WTC11 (cell line): ENCODE results near the gene SLC22A12. TPM values are rescaled to one million over a fixed set of nuclear protein-coding genes. Genes with fewer than 3 reads are reported as not detected.

Source experiments
- ATAC-seq: fragments of 200-7000 bp; cut with Tn5 transposase; 2 replicates; pipeline ENCODE4 v1.10.0; 2021; ENCODE audit warnings: mild to moderate bottlenecking, moderate library complexity
- CTCF ChIA-PET: fragments of 300-600 bp; sonication (Branson Sonifier 250); formaldehyde crosslinking; loops from one replicate; lab custom pipeline; 2021; ENCODE audit warnings: antibody characterized with exemption; lab: Charles Lee
- POLR2A ChIA-PET: fragments of 350-600 bp; sonication (Branson Sonifier 250); formaldehyde crosslinking; loops from one replicate; lab custom pipeline; 2021; ENCODE audit warnings: antibody characterized with exemption; lab: Charles Lee
- DNase-seq: peaks from one replicate; pipeline ENCODE4 v3.0.0; 2021; ENCODE audit warnings: low spot score
- H3K27ac Mint-ChIP-seq: 2 replicates; pipeline ENCODE4 v1.8.0; 2021; ENCODE audit warnings: mixed read lengths
- H3K27me3 Mint-ChIP-seq: 2 replicates; pipeline ENCODE4 v1.8.0; 2021; ENCODE audit warnings: low read depth, mild to moderate bottlenecking, moderate library complexity, mixed read lengths
- H3K36me3 Mint-ChIP-seq: 2 replicates; pipeline ENCODE4 v1.8.0; 2021; ENCODE audit warnings: mixed read lengths
- H3K4me1 Mint-ChIP-seq: 2 replicates; pipeline ENCODE4 v1.8.0; 2022; ENCODE audit warnings: mixed read lengths
- H3K4me3 Mint-ChIP-seq: 2 replicates; pipeline ENCODE4 v1.8.0; 2021; ENCODE audit warnings: mild to moderate bottlenecking, moderate library complexity, mixed read lengths
- H3K9me3 Mint-ChIP-seq: 2 replicates; pipeline ENCODE4 v1.8.0; 2021; ENCODE audit warnings: mixed read lengths
- CTCF ChIP-seq: fragments of 200-600 bp; IDR thresholded peaks from 2 replicates; pipeline ENCODE4 v1.8.0; 2022; ENCODE audit warnings: antibody characterized with exemption
- ETV6 ChIP-seq: sonication (generic); formaldehyde crosslinking; IDR thresholded peaks from 2 replicates; pipeline ENCODE4 v1.8.1; 2022; ENCODE audit warnings: mild to moderate bottlenecking, missing genetic modification reagents
- FOXJ3 ChIP-seq: sonication (generic); formaldehyde crosslinking; IDR thresholded peaks from 2 replicates; pipeline ENCODE4 v1.9.0; 2021; ENCODE audit warnings: missing genetic modification reagents, mild to moderate bottlenecking, borderline replicate concordance
- FOXP1 ChIP-seq: sonication (generic); formaldehyde crosslinking; IDR thresholded peaks from 2 replicates; pipeline ENCODE4 v1.8.0; 2022; ENCODE audit warnings: missing genetic modification reagents, mild to moderate bottlenecking, moderate library complexity, borderline replicate concordance
- JUN ChIP-seq: sonication (generic); formaldehyde crosslinking; IDR thresholded peaks from 2 replicates; pipeline ENCODE4 v1.8.0; 2023; ENCODE audit warnings: mild to moderate bottlenecking, missing genetic modification reagents
- KAT7 ChIP-seq: sonication (generic); formaldehyde crosslinking; IDR thresholded peaks from 2 replicates; pipeline ENCODE4 v1.8.1; 2023; ENCODE audit warnings: missing genetic modification reagents, mild to moderate bottlenecking, borderline replicate concordance
- PREB ChIP-seq: sonication (generic); formaldehyde crosslinking; IDR thresholded peaks from 2 replicates; pipeline ENCODE4 v1.8.1; 2022; ENCODE audit warnings: mild to moderate bottlenecking, missing genetic modification reagents, moderate library complexity, borderline replicate concordance
- RORB ChIP-seq: fragments of 250-450 bp; sonication (Bioruptor Pico); IDR thresholded peaks from 2 replicates; pipeline ENCODE4 v1.9.0; 2021; ENCODE audit warnings: mild to moderate bottlenecking
- SMAD4 ChIP-seq: sonication (generic); formaldehyde crosslinking; IDR thresholded peaks from 2 replicates; pipeline ENCODE4 v1.8.0; 2022; ENCODE audit warnings: mild to moderate bottlenecking, missing genetic modification reagents
- SP1 ChIP-seq: sonication (generic); formaldehyde crosslinking; conservative IDR thresholded peaks from 2 replicates; pipeline ENCODE4 v1.8.1; 2022; ENCODE audit warnings: missing genetic modification reagents
- STAT6 ChIP-seq: sonication (generic); formaldehyde crosslinking; conservative IDR thresholded peaks from 2 replicates; pipeline ENCODE4 v1.8.1; 2023; ENCODE audit warnings: mild to moderate bottlenecking, low read depth, missing genetic modification reagents, moderate library complexity
- TEAD4 ChIP-seq: sonication (generic); formaldehyde crosslinking; IDR thresholded peaks from 2 replicates; pipeline ENCODE4 v1.8.0; 2022; ENCODE audit warnings: mild to moderate bottlenecking, missing genetic modification reagents
- TP53 ChIP-seq: sonication (generic); formaldehyde crosslinking; IDR thresholded peaks from 2 replicates; pipeline ENCODE4 v1.8.1; 2023; ENCODE audit warnings: mild to moderate bottlenecking, missing genetic modification reagents
- ZBTB21 ChIP-seq: sonication (generic); formaldehyde crosslinking; IDR thresholded peaks from 2 replicates; pipeline ENCODE4 v1.8.1; 2023; ENCODE audit warnings: mild to moderate bottlenecking, missing genetic modification reagents, borderline replicate concordance
- ZNF121 ChIP-seq: sonication (generic); formaldehyde crosslinking; IDR thresholded peaks from 2 replicates; pipeline ENCODE4 v1.8.0; 2023; ENCODE audit warnings: missing genetic modification reagents
- ZNF263 ChIP-seq: sonication (generic); formaldehyde crosslinking; IDR thresholded peaks from 2 replicates; pipeline ENCODE4 v1.8.1; 2022; ENCODE audit warnings: low read depth, mild to moderate bottlenecking, moderate library complexity, missing genetic modification reagents
- ZNF317 ChIP-seq: sonication (generic); formaldehyde crosslinking; IDR thresholded peaks from 2 replicates; pipeline ENCODE4 v1.8.1; 2023; ENCODE audit warnings: low read depth, mild to moderate bottlenecking, moderate library complexity, missing genetic modification reagents, borderline replicate concordance
- total RNA-seq: library from RNA; stranded (reverse); gene quantifications from 3 replicates; pipeline ENCODE4 v1.2.3, GENCODE V29; 2021
- TF ChIP-seq, protein P1 (sequence below): sonication (generic); formaldehyde crosslinking; conservative IDR thresholded peaks from 2 replicates; pipeline ENCODE4 v1.8.1; 2022; ENCODE audit warnings: mild to moderate bottlenecking, missing genetic modification reagents
- TF ChIP-seq, protein P2 (sequence below): sonication (generic); formaldehyde crosslinking; IDR thresholded peaks from 2 replicates; pipeline ENCODE4 v1.8.1; 2023; ENCODE audit warnings: mild to moderate bottlenecking, missing genetic modification reagents, borderline replicate concordance
- TF ChIP-seq, protein P3 (sequence below): sonication (generic); formaldehyde crosslinking; IDR thresholded peaks from 2 replicates; pipeline ENCODE4 v1.8.1; 2023; ENCODE audit warnings: mild to moderate bottlenecking, missing genetic modification reagents, moderate library complexity

Gene SLC22A12
- total RNA-seq, 1 experiment from 2014 or later, result not detected

GRCh38 chr11:64586366-64586765 lies 4.7 kb upstream of the SLC22A12 start:
- H3K4me1 Mint-ChIP-seq, result no peaks in the 10 kb centered on the region
- no peak overlapping the region for H3K4me3 Mint-ChIP-seq
- CTCF ChIA-PET, result interaction anchor here (0.6 to 1.1 kb wide), 3 partner anchors 19 to 230 kb away, joined by 3 to 6 read pairs (median 4); no protein-coding TSS in a partner anchor
- H3K36me3 Mint-ChIP-seq, result peaks cover 8% of the 10 kb centered on the region; the same call in 1 of the 2 replicates
- no peak overlapping the region for H3K27ac Mint-ChIP-seq
- TF ChIP-seq CTCF, result no peak
- TF ChIP-seq ZNF121 (CRISPR knock-in tag), result no peak
- TF ChIP-seq, all 79 proteins: peak for 0
- DNase-seq (no peak), ATAC-seq (no peak)
- Mint-ChIP-seq H3K9me3 (peaks cover 19% of the 10 kb centered on the region), H3K27me3 (peaks cover 15% of the 10 kb centered on the region)
- POLR2A ChIA-PET, result no interaction called here

DNA sequence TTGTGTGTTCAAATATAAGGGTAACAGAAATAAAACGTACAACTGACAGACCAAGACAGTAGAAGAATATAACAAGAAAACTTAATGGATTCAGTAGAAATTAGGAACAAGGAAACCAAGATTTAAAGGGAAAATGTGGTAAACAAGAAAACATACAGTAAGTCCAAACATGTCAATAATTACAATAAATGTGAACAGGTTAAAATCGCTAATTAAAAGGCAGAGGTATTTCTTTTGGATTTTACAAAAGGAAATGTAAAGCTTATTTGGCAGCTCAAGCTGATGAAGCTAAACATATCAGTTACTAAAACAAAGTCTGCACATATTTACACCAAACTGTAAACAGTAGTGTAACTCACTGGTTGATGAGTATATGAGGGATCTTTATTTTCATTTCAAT lies 2.3 kb upstream of the SLC22A12 start:
- Mint-ChIP-seq H3K27me3 (peaks cover 15% of the 10 kb centered on the region), H3K27ac (no peak overlapping the region), H3K36me3 (peaks cover 8% of the 10 kb centered on the region; the same call in 1 of the 2 replicates), H3K9me3 (peaks cover 19% of the 10 kb centered on the region), H3K4me1 (no peaks in the 10 kb centered on the region), H3K4me3 (no peak overlapping the region)
- ChIA-PET CTCF (interaction anchor here (2.4 kb wide), 1 partner anchor 61 kb away, joined by 6 read pairs; no protein-coding TSS in a partner anchor), POLR2A (no interaction called here)
- DNase-seq, result no peak
- no peak for ATAC-seq
- TF ChIP-seq SMAD4 (CRISPR knock-in tag), result no peak
- TF ChIP-seq KAT7, result no peak
- TF ChIP-seq, protein P1, sequence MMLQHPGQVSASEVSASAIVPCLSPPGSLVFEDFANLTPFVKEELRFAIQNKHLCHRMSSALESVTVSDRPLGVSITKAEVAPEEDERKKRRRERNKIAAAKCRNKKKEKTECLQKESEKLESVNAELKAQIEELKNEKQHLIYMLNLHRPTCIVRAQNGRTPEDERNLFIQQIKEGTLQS (CRISPR knock-in tag), result no peak
- TF ChIP-seq FOXP1, result no peak
- TF ChIP-seq PREB, result no peak
- TF ChIP-seq ZNF263 (CRISPR knock-in tag), result no peak
- no peak for TF ChIP-seq SP1 (CRISPR knock-in tag)
- TF ChIP-seq RORB (CRISPR knock-in tag), result no peak
- TF ChIP-seq ZNF121 (CRISPR knock-in tag), result no peak
- TF ChIP-seq ZBTB21 (CRISPR knock-in tag), result no peak

GRCh38 chr11:64591257-64592233 lies 525 bp downstream of the SLC22A12 start:
- no peak for ATAC-seq
- Mint-ChIP-seq H3K9me3 (peaks cover 19% of the 10 kb centered on the region), H3K27me3 (peaks cover 15% of the 10 kb centered on the region), H3K36me3 (peaks cover 8% of the 10 kb centered on the region; the same call in 1 of the 2 replicates), H3K4me1 (no peaks in the 10 kb centered on the region), H3K4me3 (no peak overlapping the region), H3K27ac (no peak overlapping the region)
- no peak for DNase-seq
- CTCF ChIA-PET, result interaction anchor here (1.1 kb wide), 1 partner anchor 38 kb away, joined by 6 read pairs; no protein-coding TSS in a partner anchor
- POLR2A ChIA-PET, result no interaction called here
- TF ChIP-seq TP53 (CRISPR knock-in tag) (no peak), JUN (CRISPR knock-in tag) (no peak), STAT6 (CRISPR knock-in tag) (no peak), ETV6 (CRISPR knock-in tag) (no peak), ZNF317 (CRISPR knock-in tag) (no peak), TEAD4 (CRISPR knock-in tag) (no peak), FOXJ3 (CRISPR knock-in tag) (no peak)
- TF ChIP-seq, protein P2, sequence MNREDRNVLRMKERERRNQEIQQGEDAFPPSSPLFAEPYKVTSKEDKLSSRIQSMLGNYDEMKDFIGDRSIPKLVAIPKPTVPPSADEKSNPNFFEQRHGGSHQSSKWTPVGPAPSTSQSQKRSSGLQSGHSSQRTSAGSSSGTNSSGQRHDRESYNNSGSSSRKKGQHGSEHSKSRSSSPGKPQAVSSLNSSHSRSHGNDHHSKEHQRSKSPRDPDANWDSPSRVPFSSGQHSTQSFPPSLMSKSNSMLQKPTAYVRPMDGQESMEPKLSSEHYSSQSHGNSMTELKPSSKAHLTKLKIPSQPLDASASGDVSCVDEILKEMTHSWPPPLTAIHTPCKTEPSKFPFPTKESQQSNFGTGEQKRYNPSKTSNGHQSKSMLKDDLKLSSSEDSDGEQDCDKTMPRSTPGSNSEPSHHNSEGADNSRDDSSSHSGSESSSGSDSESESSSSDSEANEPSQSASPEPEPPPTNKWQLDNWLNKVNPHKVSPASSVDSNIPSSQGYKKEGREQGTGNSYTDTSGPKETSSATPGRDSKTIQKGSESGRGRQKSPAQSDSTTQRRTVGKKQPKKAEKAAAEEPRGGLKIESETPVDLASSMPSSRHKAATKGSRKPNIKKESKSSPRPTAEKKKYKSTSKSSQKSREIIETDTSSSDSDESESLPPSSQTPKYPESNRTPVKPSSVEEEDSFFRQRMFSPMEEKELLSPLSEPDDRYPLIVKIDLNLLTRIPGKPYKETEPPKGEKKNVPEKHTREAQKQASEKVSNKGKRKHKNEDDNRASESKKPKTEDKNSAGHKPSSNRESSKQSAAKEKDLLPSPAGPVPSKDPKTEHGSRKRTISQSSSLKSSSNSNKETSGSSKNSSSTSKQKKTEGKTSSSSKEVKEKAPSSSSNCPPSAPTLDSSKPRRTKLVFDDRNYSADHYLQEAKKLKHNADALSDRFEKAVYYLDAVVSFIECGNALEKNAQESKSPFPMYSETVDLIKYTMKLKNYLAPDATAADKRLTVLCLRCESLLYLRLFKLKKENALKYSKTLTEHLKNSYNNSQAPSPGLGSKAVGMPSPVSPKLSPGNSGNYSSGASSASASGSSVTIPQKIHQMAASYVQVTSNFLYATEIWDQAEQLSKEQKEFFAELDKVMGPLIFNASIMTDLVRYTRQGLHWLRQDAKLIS, result no peak
- TF ChIP-seq, protein P3, sequence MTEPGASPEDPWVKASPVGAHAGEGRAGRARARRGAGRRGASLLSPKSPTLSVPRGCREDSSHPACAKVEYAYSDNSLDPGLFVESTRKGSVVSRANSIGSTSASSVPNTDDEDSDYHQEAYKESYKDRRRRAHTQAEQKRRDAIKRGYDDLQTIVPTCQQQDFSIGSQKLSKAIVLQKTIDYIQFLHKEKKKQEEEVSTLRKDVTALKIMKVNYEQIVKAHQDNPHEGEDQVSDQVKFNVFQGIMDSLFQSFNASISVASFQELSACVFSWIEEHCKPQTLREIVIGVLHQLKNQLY (CRISPR knock-in tag), result no peak
